NCI-H2227 treated with DMSO at 0.1 percent for 48 hours (cell line): ENCODE results near the gene VGLL4.

Experiments used
- DNase-seq: peaks from one replicate; lab custom pipeline; 2025; lab: John Stamatoyannopoulos, UW

The VGLL4 gene

GRCh38 chr3:11627612-11628011 is 16.1 kb downstream of the VGLL4 start:
- DNase-seq: no peak

- DNase-seq: no peak
Measured at GRCh38 chr3:11626084-11626463, 17.6 kb downstream of the VGLL4 start.

GRCh38 chr3:11625376-11626083 is 18.2 kb downstream of the VGLL4 start:
- DNase-seq: no peak

DNA sequence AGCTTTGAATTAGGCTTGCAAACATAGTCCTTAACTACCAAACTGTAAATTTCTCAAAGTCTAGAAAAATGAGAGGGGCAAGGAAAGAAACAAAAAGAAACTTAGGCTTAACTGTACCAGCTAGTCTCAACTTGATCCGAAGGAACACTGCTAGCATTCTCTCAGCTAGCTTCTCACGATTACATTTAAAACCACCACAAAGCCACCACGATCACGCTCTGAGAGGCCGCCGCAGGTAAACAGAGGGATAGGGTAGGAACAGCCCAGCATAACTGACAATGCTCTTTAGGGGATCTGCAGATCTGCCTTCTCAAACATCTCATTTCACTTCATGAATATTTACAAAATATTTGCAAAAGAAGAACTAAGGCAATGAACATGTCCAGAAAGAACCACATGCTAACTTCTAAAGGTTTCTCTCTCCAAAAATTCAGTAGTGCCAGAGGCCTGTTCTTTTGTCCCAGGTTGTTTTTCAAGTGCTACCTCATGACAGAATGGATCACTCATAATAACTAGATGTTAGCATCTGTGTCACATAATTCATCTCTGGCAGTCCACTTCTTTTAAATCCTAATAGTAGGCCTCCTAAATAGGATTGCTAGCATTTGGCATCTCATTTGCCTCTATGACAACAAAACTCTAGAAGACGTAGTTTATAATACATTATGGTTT is 18.9 kb downstream of the VGLL4 start:
- DNase-seq: peak; percentile 49

- DNase-seq: no peak
Measured at GRCh38 chr3:11624161-11624560, 19.6 kb downstream of the VGLL4 start.

GRCh38 chr3:11622586-11623550 is 20.8 kb downstream of the VGLL4 start:
- DNase-seq: no peak

GRCh38 chr3:11621077-11621476 is 22.6 kb downstream of the VGLL4 start:
- DNase-seq: no peak

DNA sequence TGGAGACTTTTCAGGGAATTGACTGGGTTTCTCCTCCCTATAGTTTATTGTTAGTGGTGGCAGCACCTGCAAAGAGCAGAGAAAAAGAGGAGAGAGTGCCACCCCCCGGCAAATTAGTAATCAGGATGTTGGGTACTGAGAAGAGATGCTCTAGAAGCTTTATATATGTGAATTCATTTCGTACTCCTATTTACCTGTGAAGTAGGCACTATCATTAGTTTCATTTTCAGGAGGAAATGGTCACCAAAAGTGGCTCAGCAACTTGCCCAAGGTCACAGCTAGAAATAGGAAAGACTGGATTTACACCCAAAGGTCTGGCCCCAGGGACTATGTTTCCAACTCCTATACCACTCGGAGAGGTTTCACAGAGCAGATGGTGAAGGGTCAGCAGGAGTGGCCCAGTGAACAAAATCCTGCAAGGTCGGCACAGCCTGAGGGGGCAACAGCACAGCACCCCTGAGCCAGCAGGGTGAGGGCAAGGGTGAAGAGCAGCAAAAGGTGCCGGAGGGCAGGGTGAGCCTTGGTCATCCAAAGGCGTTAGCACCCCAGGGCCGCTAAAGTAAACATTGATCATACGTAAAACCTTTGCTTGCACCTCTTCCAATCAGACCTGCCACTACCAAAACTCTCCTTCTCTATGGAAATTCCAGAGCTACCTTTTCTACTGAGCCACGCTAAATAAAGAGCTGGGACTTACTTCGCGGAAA is 23.6 kb downstream of the VGLL4 start:
- no peak for DNase-seq

DNA sequence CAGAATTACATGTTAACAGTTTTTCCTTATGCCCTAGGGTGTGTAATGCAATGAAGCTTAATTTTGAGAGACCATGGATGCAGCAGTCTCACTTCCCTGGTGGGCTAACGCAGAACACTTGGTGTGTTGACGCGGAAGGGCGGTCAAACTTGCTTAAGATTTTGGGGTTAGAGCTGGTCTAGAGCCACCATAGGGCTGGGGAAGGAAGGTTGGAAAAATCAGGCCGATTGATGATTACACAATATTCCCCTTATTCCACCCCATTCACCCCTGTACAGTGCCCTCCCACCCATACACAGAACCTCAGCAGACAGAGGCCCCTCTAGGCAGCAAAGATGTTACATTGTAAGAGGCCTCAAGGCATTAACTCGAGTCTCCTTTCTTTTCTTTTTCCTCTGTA is 24.3 kb downstream of the VGLL4 start:
- no peak for DNase-seq

- peak; percentile 70 for DNase-seq
Measured at GRCh38 chr3:11618904-11619303, 24.8 kb downstream of the VGLL4 start.

GRCh38 chr3:11616551-11616950 is 27.2 kb downstream of the VGLL4 start:
- no peak for DNase-seq

DNA sequence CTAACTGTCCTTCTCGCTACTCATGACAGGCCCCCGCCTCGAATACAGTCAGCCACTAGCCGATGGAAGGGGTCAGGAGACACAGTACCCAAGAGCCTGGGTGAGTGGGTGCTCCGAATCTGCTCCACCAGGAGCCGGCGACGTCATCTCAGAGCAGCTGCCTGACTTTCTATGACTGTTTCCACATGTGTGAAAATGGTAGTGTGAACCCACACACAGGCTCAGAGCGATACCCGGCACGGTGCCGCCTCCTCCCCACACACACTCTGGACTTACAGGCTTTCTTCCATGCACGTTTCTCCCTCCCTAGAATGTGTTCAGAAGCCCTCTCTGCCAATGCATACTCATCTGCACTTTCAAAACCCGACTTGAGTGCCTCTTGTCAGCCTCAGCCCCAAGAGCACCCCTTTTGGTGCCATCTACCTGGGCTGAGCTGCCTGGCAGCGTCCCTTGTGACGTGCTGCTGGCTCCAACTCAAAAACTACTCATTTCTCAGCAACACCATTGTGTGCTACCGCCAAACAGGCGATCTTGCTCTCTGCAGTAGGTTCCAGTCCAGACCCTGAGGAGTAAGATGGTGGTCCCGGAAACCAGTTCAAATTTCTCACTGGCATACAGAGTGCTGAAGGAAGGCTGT is 29.7 kb downstream of the VGLL4 start:
- no peak for DNase-seq

DNA sequence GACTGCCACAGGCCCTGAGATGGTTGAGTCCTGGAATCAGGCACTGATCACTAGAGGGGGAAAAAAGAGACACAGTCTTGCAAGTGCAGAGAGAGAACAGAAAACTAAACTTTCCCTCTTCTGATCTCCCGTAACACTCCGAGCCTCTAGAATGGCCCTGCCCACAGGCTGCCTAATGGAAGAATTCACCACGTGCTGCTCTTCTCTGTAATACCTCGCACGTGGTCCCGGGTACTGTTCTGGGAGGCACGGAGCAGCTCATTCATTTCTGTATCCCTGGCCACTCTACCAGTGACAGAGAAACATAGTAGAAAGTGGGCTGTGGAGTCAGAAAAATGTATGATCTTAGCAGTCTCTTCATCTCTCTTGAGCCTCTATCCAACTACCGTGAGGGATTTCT is 30.4 kb downstream of the VGLL4 start:
- DNase-seq: no peak

GRCh38 chr3:11612515-11613188 is 31.1 kb downstream of the VGLL4 start:
- DNase-seq: no peak

- no peak for DNase-seq
Measured at GRCh38 chr3:11611341-11611799, 32.3 kb downstream of the VGLL4 start.

DNA sequence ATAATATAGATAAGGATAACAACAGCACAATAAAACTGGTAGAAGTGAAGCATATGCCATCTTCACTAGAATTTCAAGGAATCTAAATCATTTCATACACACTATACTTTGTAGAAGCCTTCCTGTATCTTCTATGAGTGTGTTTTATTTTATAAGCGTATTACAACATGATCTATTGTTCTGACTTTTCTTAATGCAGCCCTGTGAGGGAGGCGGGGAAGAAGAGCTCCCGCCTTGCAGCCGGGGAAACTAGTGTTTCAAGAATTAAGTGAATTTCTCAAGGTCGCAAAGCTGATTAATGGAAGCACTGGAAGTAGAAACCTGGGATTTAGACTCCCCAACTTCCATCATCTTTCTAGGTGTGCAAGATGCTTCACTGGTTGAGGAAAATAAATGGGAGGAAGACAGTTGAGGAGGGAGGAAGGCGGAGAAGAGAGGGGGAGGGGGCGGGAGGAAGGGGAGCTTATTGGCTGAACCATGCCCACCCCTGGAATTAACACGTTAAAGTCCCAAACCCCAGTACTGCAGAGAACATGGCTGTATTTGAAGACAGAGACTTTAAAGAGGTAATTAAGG is 32.9 kb downstream of the VGLL4 start:
- no peak for DNase-seq

GRCh38 chr3:11610044-11610671 is 33.6 kb downstream of the VGLL4 start:
- no peak for DNase-seq

GRCh38 chr3:11609481-11609880 is 34.2 kb downstream of the VGLL4 start:
- DNase-seq: no peak

DNA sequence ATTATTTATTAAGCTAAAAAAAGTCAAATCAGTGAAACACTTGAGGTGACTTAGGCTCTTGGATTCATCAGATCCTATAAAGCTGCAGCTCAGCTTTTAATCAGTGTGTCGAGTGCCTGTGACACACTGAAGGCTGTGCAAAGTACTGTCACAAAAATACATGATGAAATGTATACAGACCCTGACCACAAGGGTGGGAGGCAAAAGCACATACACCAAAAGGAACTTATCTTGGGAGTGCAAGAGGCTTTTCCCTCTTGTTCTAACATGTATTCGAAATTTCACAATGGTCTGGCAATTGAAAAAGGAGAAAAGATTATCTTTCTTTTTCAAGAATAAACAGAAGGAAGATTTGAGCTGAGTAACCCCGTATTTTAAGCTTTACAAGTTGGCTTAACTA is 35.9 kb downstream of the VGLL4 start:
- no peak for DNase-seq

DNA sequence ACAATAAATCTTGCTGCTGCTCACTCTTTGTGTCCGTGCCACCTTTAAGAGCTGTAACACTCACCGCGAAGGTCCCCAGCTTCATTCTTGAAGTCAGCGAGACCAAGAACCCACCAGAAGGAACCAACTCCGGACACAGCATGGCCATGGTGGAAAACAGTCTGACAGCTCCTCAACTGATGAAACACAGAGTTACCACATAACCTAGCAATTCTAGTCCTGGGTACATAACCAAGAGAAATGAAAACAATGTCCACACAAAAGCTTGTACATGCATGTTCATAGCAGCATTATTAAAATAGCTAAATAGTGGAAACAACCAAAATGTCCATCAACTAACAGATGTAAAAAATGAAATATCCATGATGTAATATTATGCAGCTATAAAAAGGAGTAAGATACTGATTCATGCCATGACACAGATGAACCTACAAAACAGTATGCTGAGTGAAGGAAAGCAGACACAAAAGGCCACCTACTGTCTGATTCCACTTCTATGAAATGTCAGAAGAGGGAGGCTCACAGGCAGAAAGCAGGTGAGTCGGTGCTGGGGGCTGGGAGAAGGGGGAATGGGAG is 36.8 kb downstream of the VGLL4 start:
- DNase-seq: no peak
